AG08396 (cell line): ENCODE results near the gene CITED4.

Experiments used
- DNase-seq: peaks from one replicate; pipeline ENCODE4 v3.0.0; 2012; ENCODE audit warnings: low spot score, mixed read lengths

CITED4 gene

GRCh38 chr1:40833979-40834378 is 28.2 kb downstream of the CITED4 start:
- DNase-seq = no peak

GRCh38 chr1:40831001-40831732 is 31.0 kb downstream of the CITED4 start:
- DNase-seq = no peak

- no peak for DNase-seq
Measured at GRCh38 chr1:40830419-40830943, 31.7 kb downstream of the CITED4 start.

- DNase-seq = no peak
Measured at GRCh38 chr1:40829631-40830245, 32.4 kb downstream of the CITED4 start.

DNA sequence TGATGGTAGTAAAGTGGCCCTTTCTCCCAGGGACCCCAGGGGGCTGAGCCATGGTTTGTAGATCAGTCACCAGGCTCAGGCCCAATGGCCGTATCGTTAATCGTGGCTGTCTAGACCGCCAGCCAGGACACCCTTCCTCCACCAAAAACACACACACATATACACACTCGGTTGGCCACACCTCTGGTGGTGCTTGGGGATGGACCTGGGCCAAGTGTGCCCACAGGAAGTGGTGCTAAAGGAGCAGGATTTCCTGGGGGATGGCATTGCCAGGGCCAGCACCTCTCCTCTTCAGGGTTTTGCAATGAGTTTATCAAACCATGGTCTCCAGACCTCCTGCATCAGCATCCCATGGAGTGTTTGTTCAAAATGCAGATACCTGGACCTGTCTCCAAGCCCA is 36.2 kb downstream of the CITED4 start:
- DNase-seq = no peak

DNA sequence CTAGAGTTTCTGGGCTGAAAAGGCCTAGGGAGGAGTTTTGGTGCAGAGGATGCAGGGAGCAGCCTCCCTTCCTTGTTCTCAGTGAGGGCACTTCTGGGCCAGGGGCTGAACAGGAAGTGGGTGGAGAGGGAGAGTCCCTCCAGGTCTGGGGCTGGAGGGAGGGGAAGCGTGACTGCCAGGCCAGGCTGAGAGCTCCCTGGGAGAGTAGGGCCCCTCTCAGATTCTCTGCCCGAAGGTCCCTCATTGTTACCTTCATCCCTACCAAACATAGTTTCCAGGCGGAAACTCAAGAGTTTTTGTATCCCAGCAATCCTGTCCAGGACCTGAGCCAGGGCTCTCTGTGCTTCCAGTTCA is 36.8 kb downstream of the CITED4 start:
- no peak for DNase-seq

GRCh38 chr1:40824591-40825434 is 37.4 kb downstream of the CITED4 start:
- peak; percentile 68 for DNase-seq

DNA sequence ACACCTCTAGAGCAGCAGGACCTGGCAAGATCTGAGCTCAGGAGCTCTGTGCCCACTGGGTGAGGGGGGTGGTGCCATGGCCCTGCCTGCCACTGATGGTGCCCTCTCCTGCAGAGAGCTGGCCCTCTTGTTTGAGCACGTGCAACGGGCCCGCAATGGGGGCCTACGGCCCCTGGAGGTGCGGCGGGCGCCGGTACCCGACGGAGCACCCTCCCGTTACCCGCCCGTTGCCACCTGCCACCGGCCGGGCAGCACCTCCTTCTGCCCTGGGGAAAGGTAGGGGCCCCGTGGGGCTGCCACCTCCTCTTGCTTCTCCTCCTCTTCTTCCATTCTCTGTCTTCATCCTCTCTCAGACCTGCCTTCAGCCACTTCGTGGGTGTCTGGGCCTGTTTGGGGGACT is 38.2 kb downstream of the CITED4 start:
- DNase-seq = no peak

GRCh38 chr1:40823345-40823744 is 38.8 kb downstream of the CITED4 start:
- no peak for DNase-seq

- DNase-seq = no peak
Measured at GRCh38 chr1:40822890-40823289, 39.3 kb downstream of the CITED4 start.

DNA sequence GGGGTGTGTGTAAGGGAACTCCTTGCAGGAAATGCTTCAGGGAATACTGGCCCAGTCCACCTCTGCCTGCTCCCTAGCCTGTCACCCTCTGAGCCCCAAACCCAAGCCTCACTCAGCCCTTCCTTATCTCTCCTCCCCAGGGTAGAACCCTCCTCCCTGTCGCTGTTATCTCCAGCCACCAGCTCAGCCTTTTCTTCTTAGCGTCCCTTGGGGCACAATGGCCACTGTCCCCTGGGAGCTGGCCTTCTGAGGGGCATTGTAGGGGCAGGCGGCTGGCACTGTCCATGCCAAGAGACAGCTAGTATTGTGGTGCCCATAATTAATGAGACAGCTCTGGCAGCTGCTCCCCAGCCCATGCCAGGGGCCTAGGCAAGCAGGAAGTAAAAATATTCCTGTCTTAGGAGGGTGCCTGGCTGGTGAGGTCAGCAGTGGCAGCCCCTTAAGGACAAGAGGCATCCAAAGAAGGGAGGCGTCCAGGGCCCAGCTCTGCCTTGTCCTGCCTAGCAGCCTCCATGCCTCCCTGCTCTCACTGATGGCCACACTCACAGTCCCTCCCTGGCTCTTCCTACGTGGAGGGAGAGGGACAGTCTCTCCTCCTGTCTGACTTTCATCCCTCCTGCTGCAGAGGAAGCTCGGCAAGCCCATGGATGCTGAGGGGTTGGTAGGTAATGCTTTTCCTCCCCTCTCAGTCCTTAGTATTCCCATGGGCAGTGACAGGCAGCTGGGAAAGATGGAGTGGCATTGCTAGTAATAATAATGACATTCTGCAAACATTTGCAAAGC is 41.1 kb downstream of the CITED4 start:
- no peak for DNase-seq

GRCh38 chr1:40820251-40820797 is 41.8 kb downstream of the CITED4 start:
- DNase-seq = no peak

DNA sequence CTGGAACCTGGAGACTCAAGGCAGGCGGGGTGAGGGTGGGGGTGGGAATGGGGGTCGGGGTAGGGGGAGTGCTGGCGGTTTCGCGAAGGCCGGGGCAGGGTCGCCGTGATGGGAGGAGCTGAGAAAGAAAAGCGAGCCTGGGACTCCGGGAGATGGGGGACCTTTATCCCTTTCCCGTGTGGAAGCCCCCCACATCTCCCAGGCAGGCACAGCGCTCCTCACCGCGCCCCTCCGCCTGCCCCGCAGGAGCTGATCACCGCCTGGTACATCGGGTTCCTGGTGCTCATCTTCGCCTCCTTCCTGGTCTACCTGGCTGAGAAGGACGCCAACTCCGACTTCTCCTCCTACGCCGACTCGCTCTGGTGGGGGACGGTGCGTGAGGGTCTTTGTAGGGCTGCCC is 43.1 kb downstream of the CITED4 start:
- DNase-seq = no peak

GRCh38 chr1:40818264-40818961 is 43.8 kb downstream of the CITED4 start:
- DNase-seq = no peak

DNA sequence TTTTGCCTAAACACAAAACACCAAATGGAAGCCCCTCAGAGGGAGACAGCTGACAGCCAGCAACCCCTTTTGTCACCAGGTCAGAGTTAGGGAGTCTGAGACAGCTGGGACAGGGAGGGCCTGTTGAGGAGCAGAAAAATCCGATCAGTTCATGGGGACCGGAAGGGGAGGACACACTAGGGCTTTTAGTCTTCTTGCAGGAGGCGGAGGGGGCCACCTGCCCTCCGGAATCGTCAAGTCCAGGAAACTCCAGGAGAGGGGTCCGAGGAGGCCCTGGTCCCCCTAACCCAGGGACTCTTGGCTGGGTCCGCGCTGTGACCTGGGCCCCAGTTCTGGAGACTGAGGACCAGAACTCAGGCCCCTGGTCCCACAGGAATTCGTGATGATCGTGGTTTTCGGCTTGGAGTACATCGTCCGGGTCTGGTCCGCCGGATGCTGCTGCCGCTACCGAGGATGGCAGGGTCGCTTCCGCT is 44.3 kb downstream of the CITED4 start:
- DNase-seq = no peak

GRCh38 chr1:40815420-40815819 is 46.7 kb downstream of the CITED4 start:
- DNase-seq = no peak
